K562 (cell line): ENCODE results near the gene TP53BP2. TPM values are rescaled to one million over a fixed set of nuclear protein-coding genes. Genes with fewer than 3 reads are reported as not detected.

Experiments
- ATAC-seq: fragments of 200-7000 bp; cut with Tn5 transposase; 3 replicates; pipeline ENCODE4 v1.9.1; 2020; ENCODE audit warnings: moderate library complexity
- BruUV-seq: library from RNA; stranded (reverse); fragments of 400-500 nt; replicated peaks from 2 replicates; lab custom pipeline; 2021; lab: Mats Ljungman, UMichigan
- CTCF ChIA-PET: fragments of 300-600 bp; formaldehyde crosslinking; extraction: SDS; loops from one replicate; lab custom pipeline; 2021; ENCODE audit warnings: low intra/inter-chr PET ratio; lab: Yijun Ruan, JAX
- POLR2A ChIA-PET: fragments of 300-600, 350-650 bp; sonication (Branson Sonifier 250); formaldehyde crosslinking; extraction: SDS; loops from one replicate; lab custom pipeline; 2021; ENCODE audit warnings: antibody characterized with exemption, inconsistent platforms; lab: Yijun Ruan, JAX
- DNase-seq, 4 experiments: peaks; one replicate each; pipeline versions ENCODE4 v3.0.0 to v3.0.0-alpha.2; 2011 to 2018; ENCODE audit warnings: low spot score in 3 of 4, mixed read lengths in 3 of 4; ENCODE audit errors: extremely low read depth in 1 of 4
- FAIRE-seq: peaks from 2 replicates; lab custom pipeline; 2011; peaks lifted over from hg19 to GRCh38; lab: Jason Lieb, UNC
- H2AFZ ChIP-seq: 2 replicates; pipeline ENCODE4 v1.6.0; 2011; ENCODE audit warnings: low read depth, low read length, control low read depth, inconsistent platforms
- H3K27ac ChIP-seq: fragments of 200-600 bp; 3 replicates; pipeline ENCODE4 v1.8.0; 2011; ENCODE audit warnings: low read depth, mild to moderate bottlenecking, control low read depth, inconsistent platforms, low read length, moderate library complexity, mixed read lengths; ENCODE audit errors: extremely low read depth
- H3K27me3 ChIP-seq, 2 experiments: fragments of 300-600 bp in 1 of 2; 2 replicates in 1 of 2; 3 replicates in 1 of 2; pipeline versions ENCODE4 v1.6.0 to v1.8.0; 2011; ENCODE audit warnings: inconsistent platforms in 2 of 2, low read length in 2 of 2, mild to moderate bottlenecking in 1 of 2, mixed read lengths in 1 of 2, moderate library complexity in 1 of 2; ENCODE audit not compliant: control insufficient read depth in 2 of 2, insufficient read depth in 2 of 2
- H3K36me3 ChIP-seq: fragments of 300-600 bp; 3 replicates; pipeline ENCODE4 v1.8.0; 2011; ENCODE audit warnings: mild to moderate bottlenecking, low read length, inconsistent platforms; ENCODE audit not compliant: control insufficient read depth, insufficient read depth
- H3K4me1 ChIP-seq, 2 experiments: fragments of 200-600 bp in 1 of 2; replicated peaks in 1 of 2; 2 replicates in 1 of 2; 3 replicates in 1 of 2; pipeline versions ENCODE4 v1.5.1 to v1.8.0; 2011; ENCODE audit warnings: inconsistent platforms in 2 of 2, low read length in 2 of 2, mild to moderate bottlenecking in 1 of 2, mixed read lengths in 1 of 2, moderate library complexity in 1 of 2; ENCODE audit not compliant: control insufficient read depth in 2 of 2, insufficient read depth in 2 of 2
- H3K4me2 ChIP-seq: 2 replicates; pipeline ENCODE4 v1.6.1; 2011; ENCODE audit warnings: low read length, control low read depth, inconsistent platforms, mixed read lengths; ENCODE audit not compliant: insufficient read depth
- H3K4me3 ChIP-seq: fragments of 200-600 bp; sonication (generic), shearing (Covaris generic); 2 replicates; pipeline ENCODE4 v1.5.1; 2016; ENCODE audit warnings: control low read depth, inconsistent platforms
- H3K79me2 ChIP-seq: fragments of 200-600 bp; 3 replicates; pipeline ENCODE4 v1.8.0; 2011; ENCODE audit warnings: low read length, inconsistent platforms; ENCODE audit not compliant: control insufficient read depth, insufficient read depth
- H3K9ac ChIP-seq, 2 experiments: 2 replicates each; pipeline versions ENCODE4 v1.6.0 to v1.6.1; 2011; ENCODE audit warnings: low read depth in 2 of 2, low read length in 2 of 2, control low read depth in 1 of 2, inconsistent platforms in 1 of 2, mild to moderate bottlenecking in 1 of 2, mixed read lengths in 1 of 2; ENCODE audit not compliant: insufficient read depth in 1 of 2
- H3K9me1 ChIP-seq: one replicate; pipeline ENCODE4 v1.6.0; 2011; ENCODE audit warnings: inconsistent platforms, mild to moderate bottlenecking, low read length, moderate library complexity; ENCODE audit not compliant: control insufficient read depth, insufficient read depth
- H3K9me3 ChIP-seq: replicated peaks from 2 replicates; pipeline ENCODE4 v1.5.1; 2011; ENCODE audit warnings: low read depth, low read length, inconsistent platforms; ENCODE audit not compliant: control insufficient read depth, insufficient read depth
- H4K20me1 ChIP-seq: replicated peaks from 2 replicates; pipeline ENCODE4 v1.6.1; 2011; ENCODE audit warnings: low read length, inconsistent platforms, mixed read lengths; ENCODE audit not compliant: control insufficient read depth, insufficient read depth
- BRD9 ChIP-seq: fragments of 450-650 bp; IDR thresholded peaks from 2 replicates; pipeline ENCODE4 v1.6.1; 2018; ENCODE audit warnings: low read depth; ENCODE audit not compliant: partially characterized antibody
- CTBP1 ChIP-seq: fragments of 450-650 bp; IDR thresholded peaks from 2 replicates; pipeline ENCODE4 v1.6.1; 2016; ENCODE audit warnings: borderline replicate concordance
- DPF2 ChIP-seq: fragments of 450-650 bp; IDR thresholded peaks from 2 replicates; pipeline ENCODE4 v1.6.1; 2016
- EHMT2 ChIP-seq: fragments of 450-650 bp; IDR thresholded peaks from 2 replicates; pipeline ENCODE4 v1.6.1; 2018; ENCODE audit warnings: antibody characterized with exemption
- ELF4 ChIP-seq: fragments of 450-650 bp; formaldehyde crosslinking; IDR thresholded peaks from 2 replicates; pipeline ENCODE4 v1.4.0; 2022; ENCODE audit warnings: missing genetic modification characterization
- GATAD2A ChIP-seq: fragments of 450-650 bp; IDR thresholded peaks from 2 replicates; pipeline ENCODE4 v1.6.1; 2017
- HDAC1 ChIP-seq, 2 experiments: fragments of 450-650 bp; IDR thresholded peaks; 2 replicates each; pipeline ENCODE4 v1.6.1; 2016 to 2017; ENCODE audit warnings: inconsistent platforms in 1 of 2, mild to moderate bottlenecking in 1 of 2, moderate library complexity in 1 of 2
- HDGF ChIP-seq: fragments of 450-650 bp; IDR thresholded peaks from 2 replicates; pipeline ENCODE4 v1.6.1; 2016
- L3MBTL2 ChIP-seq: fragments of 450-650 bp; IDR thresholded peaks from 2 replicates; pipeline ENCODE4 v1.6.1; 2016; ENCODE audit warnings: mild to moderate bottlenecking, moderate library complexity
- MYC ChIP-seq, 2 experiments: fragments of 250-450 bp in 1 of 2; sonication (Bioruptor Pico) in 1 of 2; IDR thresholded peaks; 2 replicates each; pipeline versions ENCODE4 v1.5.1 to v1.6.1; 2012 to 2021; ENCODE audit warnings: low read depth in 2 of 2, borderline replicate concordance in 1 of 2, improper control_type of control experiment in 1 of 2, low read length in 1 of 2, mild to moderate bottlenecking in 1 of 2, moderate library complexity in 1 of 2
- NFE2 ChIP-seq: IDR thresholded peaks from 2 replicates; pipeline ENCODE4 v1.6.1; 2014; ENCODE audit warnings: antibody characterized with exemption, low read depth
- NFRKB ChIP-seq: fragments of 450-650 bp; IDR thresholded peaks from 2 replicates; pipeline ENCODE4 v1.6.1; 2016; ENCODE audit warnings: low read depth
- NR4A1 ChIP-seq, 2 experiments: fragments of 250-450 bp in 1 of 2; fragments of 450-650 bp in 1 of 2; sonication (Bioruptor Pico) in 1 of 2; IDR thresholded peaks; 2 replicates each; pipeline versions ENCODE4 v1.4.0 to v1.6.1; 2016 to 2020; ENCODE audit warnings: mild to moderate bottlenecking in 2 of 2, missing compliant biosample characterization in 1 of 2, missing genetic modification characterization in 1 of 2, moderate library complexity in 1 of 2
- PRPF4 ChIP-seq: fragments of 200-400 bp; formaldehyde crosslinking; IDR thresholded peaks from one replicate; pipeline ENCODE4 v1.6.1; 2017; ENCODE audit warnings: low read length, low read depth, mild to moderate bottlenecking; ENCODE audit not compliant: insufficient read depth, poor library complexity, severe bottlenecking
- SOX6 ChIP-seq: fragments of 450-650 bp; IDR thresholded peaks from 2 replicates; pipeline ENCODE4 v1.6.1; 2014; ENCODE audit warnings: mild to moderate bottlenecking
- ZBTB7A ChIP-seq: IDR thresholded peaks from 2 replicates; pipeline ENCODE4 v1.6.1; 2011; ENCODE audit warnings: low read depth, mild to moderate bottlenecking, low read length, moderate library complexity, borderline replicate concordance; ENCODE audit not compliant: control insufficient read depth
- ZC3H4 ChIP-seq: sonication (generic); formaldehyde crosslinking; IDR thresholded peaks from 2 replicates; pipeline ENCODE4 v1.9.0; 2021; ENCODE audit warnings: missing genetic modification reagents, borderline replicate concordance
- ZNF586 ChIP-seq: fragments of 450-650 bp; formaldehyde crosslinking; conservative IDR thresholded peaks from 2 replicates; pipeline ENCODE4 v1.4.0; 2020; ENCODE audit warnings: mild to moderate bottlenecking, moderate library complexity
- WGBS: fragments of 100-300 bp; shearing (Covaris generic); methylation state at CpG from one replicate; pipeline ENCODE4 v1.1.6; 2016; ENCODE audit warnings: low coverage, mixed read lengths; ENCODE audit not compliant: insufficient coverage; ENCODE audit errors: missing lambda C conversion rate; 5-methylcytosine and 5-hydroxymethylcytosine counted together
- in situ Hi-C: fragments of 300-500 bp; cut with MboI; formaldehyde crosslinking; loops from 4 replicates; pipeline ENCODE4 v1.15.0; 2018; ENCODE audit warnings: inconsistent platforms, mixed read lengths
- intact Hi-C: fragments of 100-400 bp; cut with micrococcal nuclease; formaldehyde crosslinking; loops from 2 replicates; pipeline ENCODE4 v1.14.2; 2022
- polyA plus RNA-seq, 8 experiments: library from polyadenylated mRNA; depleted of rRNA in 4 of 8; stranded (reverse) in 5 of 8; unstranded in 3 of 8; fragments of >200 nt; fragmentation: Nextera tagmentation in 2 of 8; fragmentation: Illumina TruSeq in 1 of 8; extraction: Ambion mirVana in 2 of 8; extraction: Trizol in 1 of 8; gene quantifications; 2 replicates each; pipeline versions ENCODE4 v1.2.1 to v1.2.3, GENCODE V29; 2011 to 2014; ENCODE audit warnings: inconsistent platforms in 1 of 8, missing spikeins in 1 of 8
- total RNA-seq, 7 experiments: library from RNA; depleted of rRNA in 6 of 7; stranded (reverse); fragments of >200 nt in 6 of 7; fragmentation: Illumina TruSeq in 2 of 7; extraction: Trizol in 2 of 7; gene quantifications; 2 replicates each; pipeline versions ENCODE4 v1.2.1 to v1.2.3, GENCODE V29; 2011 to 2021; ENCODE audit warnings: low replicate concordance in 1 of 7
- TF ChIP-seq, protein P1 (sequence below): IDR thresholded peaks from 2 replicates; pipeline ENCODE4 v1.6.1; 2011; ENCODE audit warnings: borderline replicate concordance, low read depth, mild to moderate bottlenecking, moderate library complexity, low read length; ENCODE audit not compliant: insufficient read depth, poor library complexity, severe bottlenecking
- TF ChIP-seq, protein P2 (sequence below): fragments of 200-800 bp; sonication (Bioruptor generic); IDR thresholded peaks from 2 replicates; pipeline ENCODE4 v1.6.1; 2017; ENCODE audit warnings: missing genetic modification characterization, missing compliant biosample characterization

TP53BP2 gene
- total and polyA plus RNA-seq, 9 of the 15 experiments (the other 6 are each of a cell fraction or from before 2014, with no cell fraction given) = 17.0 to 69.6 (median 40.1) TPM

DNA sequence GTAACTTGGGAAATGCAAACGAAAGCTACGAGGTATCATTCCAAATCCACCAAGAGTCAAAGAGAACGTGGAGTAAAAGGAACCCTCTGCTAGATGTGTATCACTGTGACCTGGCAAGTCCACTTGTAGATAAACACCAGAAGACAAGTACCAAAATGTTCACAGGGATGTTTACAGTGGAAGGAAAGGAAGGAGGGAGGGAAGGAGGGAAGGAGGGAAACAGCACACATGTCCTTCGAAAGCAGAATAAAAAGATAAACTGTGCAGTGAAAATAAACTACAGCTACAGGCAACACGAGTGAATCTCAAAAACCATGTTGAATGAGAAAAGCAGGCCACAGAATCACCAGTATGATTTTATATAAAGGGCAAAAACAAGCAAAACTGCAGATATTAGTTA is 59.9 kb downstream of the TP53BP2 start:
- peak overlapping the region; percentile 60 for H3K4me2 ChIP-seq
- no peak for FAIRE-seq
- no peak for ATAC-seq
- intact Hi-C loops = no loop called here
- H3K27me3 ChIP-seq = no peaks in the 10 kb centered on the region
- peaks cover 50% of the 10 kb centered on the region for H3K79me2 ChIP-seq
- ChIA-PET POLR2A (interaction anchor here (1.0 to 6.8 kb wide), 5 partner anchors 10 to 55 kb away, joined by 3 to 58 read pairs (median 5); no protein-coding TSS in a partner anchor), CTCF (no interaction called here)
- H3K4me3 ChIP-seq = no peak overlapping the region
- no peaks in the 10 kb centered on the region for H4K20me1 ChIP-seq
- peak overlapping the region in 1 of 2 experiments; percentile 18; a peak in 2 of 4 replicates for H3K9ac ChIP-seq
- peaks cover 69% of the 10 kb centered on the region for H3K36me3 ChIP-seq
- 15% methylated on average over 5 of the region's 5 CpGs for WGBS
- H3K4me1 ChIP-seq = peaks cover 22 to 41% of the 10 kb centered on the region in 2 experiments
- in situ Hi-C loops = no loop called here
- H3K27ac ChIP-seq = peak overlapping the region; percentile 47; the same call in 2 of the 3 replicates
- H3K9me1 ChIP-seq = no peaks in the 10 kb centered on the region
- no peak for DNase-seq
- no peaks in the 10 kb centered on the region for H3K9me3 ChIP-seq
- H2AFZ ChIP-seq = no peak overlapping the region
- BruUV-seq = no TSS peak
- 0 out of 2 replicates have a peak, but pooled peaks have one; percentile 75 for TF ChIP-seq HDGF
- no peak for TF ChIP-seq ZBTB7A
- 0 out of 2 replicates have a peak, but pooled peaks have one; percentile 38 for TF ChIP-seq MYC (IDR thresholded peaks at IDR 0.05; ENCODE audit: low read depth, low read length)
- no peak for TF ChIP-seq MYC (CRISPR knock-in tag; IDR thresholded peaks at IDR 0.05; ENCODE audit: borderline replicate concordance, low read depth)
- TF ChIP-seq, protein P1, sequence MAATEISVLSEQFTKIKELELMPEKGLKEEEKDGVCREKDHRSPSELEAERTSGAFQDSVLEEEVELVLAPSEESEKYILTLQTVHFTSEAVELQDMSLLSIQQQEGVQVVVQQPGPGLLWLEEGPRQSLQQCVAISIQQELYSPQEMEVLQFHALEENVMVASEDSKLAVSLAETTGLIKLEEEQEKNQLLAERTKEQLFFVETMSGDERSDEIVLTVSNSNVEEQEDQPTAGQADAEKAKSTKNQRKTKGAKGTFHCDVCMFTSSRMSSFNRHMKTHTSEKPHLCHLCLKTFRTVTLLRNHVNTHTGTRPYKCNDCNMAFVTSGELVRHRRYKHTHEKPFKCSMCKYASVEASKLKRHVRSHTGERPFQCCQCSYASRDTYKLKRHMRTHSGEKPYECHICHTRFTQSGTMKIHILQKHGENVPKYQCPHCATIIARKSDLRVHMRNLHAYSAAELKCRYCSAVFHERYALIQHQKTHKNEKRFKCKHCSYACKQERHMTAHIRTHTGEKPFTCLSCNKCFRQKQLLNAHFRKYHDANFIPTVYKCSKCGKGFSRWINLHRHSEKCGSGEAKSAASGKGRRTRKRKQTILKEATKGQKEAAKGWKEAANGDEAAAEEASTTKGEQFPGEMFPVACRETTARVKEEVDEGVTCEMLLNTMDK = no peak
- TF ChIP-seq HDAC1 (IDR thresholded peaks at IDR 0.05) = peak in 1 of 2 experiments; percentile 67; a peak in 2 of 4 replicates
- no peak; the same call in 1 of the 2 replicates for TF ChIP-seq GATAD2A
- no peak for TF ChIP-seq ZNF586 (CRISPR knock-in tag)
- TF ChIP-seq ELF4 = peak; percentile 32; the same call in 1 of the 2 replicates
- TF ChIP-seq CTBP1 = peak; percentile 44; the same call in 1 of the 2 replicates
- TF ChIP-seq NFRKB = 0 out of 2 replicates have a peak, but pooled peaks have one; percentile 41
- peak; percentile 18 for TF ChIP-seq BRD9
- TF ChIP-seq DPF2 = peak; percentile 77
- 0 out of 2 replicates have a peak, but pooled peaks have one; percentile 27 for TF ChIP-seq L3MBTL2
- 0 out of 2 replicates have a peak, but pooled peaks have one; percentile 27 for TF ChIP-seq SOX6
- TF ChIP-seq, protein P2, sequence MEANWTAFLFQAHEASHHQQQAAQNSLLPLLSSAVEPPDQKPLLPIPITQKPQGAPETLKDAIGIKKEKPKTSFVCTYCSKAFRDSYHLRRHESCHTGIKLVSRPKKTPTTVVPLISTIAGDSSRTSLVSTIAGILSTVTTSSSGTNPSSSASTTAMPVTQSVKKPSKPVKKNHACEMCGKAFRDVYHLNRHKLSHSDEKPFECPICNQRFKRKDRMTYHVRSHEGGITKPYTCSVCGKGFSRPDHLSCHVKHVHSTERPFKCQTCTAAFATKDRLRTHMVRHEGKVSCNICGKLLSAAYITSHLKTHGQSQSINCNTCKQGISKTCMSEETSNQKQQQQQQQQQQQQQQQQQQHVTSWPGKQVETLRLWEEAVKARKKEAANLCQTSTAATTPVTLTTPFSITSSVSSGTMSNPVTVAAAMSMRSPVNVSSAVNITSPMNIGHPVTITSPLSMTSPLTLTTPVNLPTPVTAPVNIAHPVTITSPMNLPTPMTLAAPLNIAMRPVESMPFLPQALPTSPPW = 0 out of 2 replicates have a peak, but pooled peaks have one; percentile 17
- no peak for TF ChIP-seq PRPF4
- TF ChIP-seq EHMT2 = no peak
- no peak for TF ChIP-seq ZC3H4 (CRISPR knock-in tag)
- TF ChIP-seq NFE2 = 0 out of 2 replicates have a peak, but pooled peaks have one; percentile 10
- TF ChIP-seq NR4A1 (CRISPR knock-in tag; IDR thresholded peaks at IDR 0.05) = no peak
- TF ChIP-seq NR4A1 (tag; IDR thresholded peaks at IDR 0.05) = 0 out of 2 replicates have a peak, but pooled peaks have one; percentile 49
